ENCODE measurements around the gene CCDC174.

Gene CCDC174

GRCh38 chr3:14706096-14706495 lies 54.5 kb downstream of the CCDC174 start:
- DNase-seq, result no peak

- DNase-seq, result no peak
These were observed 65.0 kb downstream of the CCDC174 start for GRCh38 chr3:14716591-14716990.

DNA sequence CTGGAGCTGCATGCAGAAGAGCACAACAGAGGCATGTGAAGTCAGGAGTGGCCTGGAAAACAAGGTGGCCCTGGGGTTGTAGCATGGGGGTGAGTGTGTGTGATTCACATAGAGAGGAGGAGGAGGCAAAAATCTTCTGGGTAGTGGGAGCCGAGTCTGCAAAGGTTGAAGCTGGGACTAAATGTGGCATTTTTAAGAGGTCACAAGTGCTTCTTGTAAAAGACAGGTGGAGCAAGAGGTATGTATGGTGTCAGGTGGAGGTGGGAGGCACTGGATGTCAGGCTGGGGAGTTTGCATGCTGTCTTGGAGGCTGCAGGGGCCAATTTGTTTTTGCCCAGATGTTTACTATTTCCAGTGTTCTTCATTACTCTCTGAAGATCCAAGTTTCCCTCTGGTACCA lies 65.7 kb downstream of the CCDC174 start:
- DNase-seq, result no peak

GRCh38 chr3:14718539-14718938 lies 67.0 kb downstream of the CCDC174 start:
- DNase-seq, result no peak

- DNase-seq, result no peak
These were observed 67.4 kb downstream of the CCDC174 start for GRCh38 chr3:14719006-14719405.

DNA sequence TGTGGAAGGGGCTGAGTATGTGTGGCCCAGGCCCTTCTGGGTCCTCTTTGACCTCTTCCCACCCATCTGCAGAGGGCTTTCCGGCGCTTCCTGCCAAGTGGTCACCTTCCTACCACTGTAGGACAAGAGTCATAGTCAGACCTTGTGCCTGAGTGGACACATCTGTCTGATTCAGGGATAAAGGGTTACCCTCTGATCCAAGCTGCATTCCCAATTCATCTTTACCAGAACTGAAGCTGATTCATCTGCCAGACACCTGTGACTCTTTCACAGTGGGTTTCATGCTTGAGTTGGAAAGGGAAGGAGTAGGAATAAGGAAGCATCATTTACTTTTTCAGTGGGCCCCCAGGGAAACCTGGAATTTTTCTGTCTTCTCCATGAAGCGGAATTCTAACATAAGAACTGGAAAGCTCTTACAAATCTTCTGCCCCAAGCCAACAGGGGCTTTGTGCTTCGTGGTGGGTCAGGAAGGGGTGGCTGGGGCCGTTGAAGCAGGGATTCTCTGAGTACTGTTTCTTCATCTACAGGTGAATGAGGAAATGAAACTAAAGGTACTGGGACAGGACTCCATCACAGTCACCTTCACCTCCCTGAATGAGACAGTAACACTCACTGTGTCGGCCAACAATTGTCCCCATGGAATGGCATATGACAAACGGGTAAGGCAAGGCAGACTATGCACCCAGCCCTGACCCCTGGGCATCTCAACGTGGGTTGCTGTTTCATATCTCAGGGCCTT lies 69.7 kb downstream of the CCDC174 start:
- DNase-seq, result no peak
